OCI-LY7 (cell line): Measurements from ENCODE around the gene PLEK. TPM values are rescaled to one million over a fixed set of nuclear protein-coding genes. Genes with fewer than 3 reads are reported as not detected.
A peak's percentile ranks its signal among the peaks of the same experiment; 100 is the strongest.

Experiments used
- BruUV-seq: library from RNA; stranded (reverse); fragments of 400-500 nt; replicated peaks from 2 replicates; lab custom pipeline; 2021; lab: Mats Ljungman, UMichigan
- CTCF ChIA-PET: fragments of 300-600 bp; sonication (Branson Sonifier 250); formaldehyde crosslinking; loops from one replicate; lab custom pipeline; 2022; ENCODE audit warnings: antibody characterized with exemption; ENCODE audit not compliant: unreplicated experiment; lab: Charles Lee
- POLR2A ChIA-PET: fragments of 300-600 bp; sonication (Branson Sonifier 250); formaldehyde crosslinking; loops from one replicate; lab custom pipeline; 2022; ENCODE audit warnings: antibody characterized with exemption; lab: Charles Lee
- DNase-seq: peaks from one replicate; pipeline ENCODE4 v3.0.0-alpha.2; 2015; ENCODE audit warnings: low spot score
- H2AFZ ChIP-seq: fragments of 200-600 bp; sonication (generic), shearing (Covaris generic); 2 replicates; pipeline ENCODE4 v1.6.1; 2014; ENCODE audit warnings: mild to moderate bottlenecking, antibody characterized with exemption, low read length, moderate library complexity
- H3K27ac ChIP-seq: fragments of 200-600 bp; sonication (generic); 2 replicates; pipeline ENCODE4 v1.5.1; 2014; ENCODE audit warnings: mixed run types, low read depth, mild to moderate bottlenecking, moderate library complexity, low read length, inconsistent platforms; ENCODE audit not compliant: poor library complexity, severe bottlenecking
- H3K36me3 ChIP-seq: fragments of 200-600 bp; sonication (generic); 2 replicates; pipeline ENCODE4 v1.6.1; 2014; ENCODE audit warnings: mild to moderate bottlenecking, antibody characterized with exemption, low read length, moderate library complexity, mixed read lengths; ENCODE audit not compliant: insufficient read depth
- H3K4me1 ChIP-seq: fragments of 200-600 bp; sonication (generic); 2 replicates; pipeline ENCODE4 v1.5.1; 2014; ENCODE audit warnings: mild to moderate bottlenecking, low read length; ENCODE audit not compliant: insufficient read depth, poor library complexity, severe bottlenecking
- H3K4me2 ChIP-seq: fragments of 200-600 bp; sonication (generic); 2 replicates; pipeline ENCODE4 v1.6.1; 2014; ENCODE audit warnings: mild to moderate bottlenecking, low read length
- H3K4me3 ChIP-seq: fragments of 200-600 bp; sonication (generic); 2 replicates; pipeline ENCODE4 v1.5.1; 2014; ENCODE audit warnings: mild to moderate bottlenecking, low read depth, low read length; ENCODE audit not compliant: poor library complexity, severe bottlenecking
- H3K79me2 ChIP-seq: fragments of 200-600 bp; sonication (generic); 2 replicates; pipeline ENCODE4 v1.6.1; 2016; ENCODE audit warnings: low read depth, mild to moderate bottlenecking, low read length, moderate library complexity, mixed read lengths; ENCODE audit not compliant: insufficient read depth
- H3K9me2 ChIP-seq: fragments of 200-600 bp; sonication (generic); 2 replicates; pipeline ENCODE4 v1.6.1; 2016; ENCODE audit warnings: mild to moderate bottlenecking, low read length, mixed read lengths; ENCODE audit not compliant: insufficient read depth
- H3K9me3 ChIP-seq: fragments of 200-600 bp; sonication (generic); 2 replicates; pipeline ENCODE4 v1.6.1; 2014; ENCODE audit warnings: mild to moderate bottlenecking, mixed run types, low read length, mixed read lengths
- H4K20me1 ChIP-seq: fragments of 200-600 bp; sonication (generic); 2 replicates; pipeline ENCODE4 v1.6.1; 2014; ENCODE audit warnings: mild to moderate bottlenecking, antibody characterized with exemption, low read length, moderate library complexity, mixed read lengths; ENCODE audit not compliant: insufficient read depth
- CTCF ChIP-seq: fragments of 200-600 bp; sonication (generic); conservative IDR thresholded peaks from 2 replicates; pipeline ENCODE4 v1.5.1; 2014; ENCODE audit warnings: mild to moderate bottlenecking, antibody characterized with exemption, low read length, moderate library complexity, mixed read lengths
- EZH2phosphoT487 ChIP-seq: fragments of 200-600 bp; sonication (generic); IDR thresholded peaks from 2 replicates; pipeline ENCODE4 v1.6.1; 2018; ENCODE audit warnings: low read depth, borderline replicate concordance, mild to moderate bottlenecking, mixed run types, antibody characterized with exemption, low read length, moderate library complexity, mixed read lengths
- intact Hi-C: fragments of 100-400 bp; cut with micrococcal nuclease; formaldehyde crosslinking; loops from one replicate; pipeline ENCODE4 v1.10.0; 2022; ENCODE audit not compliant: unreplicated experiment
- total RNA-seq, 2 experiments: library from RNA; depleted of rRNA in 1 of 2; stranded (reverse); fragments of >200 nt in 1 of 2; shearing (Covaris generic) in 1 of 2; gene quantifications; 2 replicates each; pipeline ENCODE4 v1.2.3, GENCODE V29; 2014 to 2022

The PLEK gene
- total RNA-seq, 2 experiments from 2014 or later: 20.8 to 80.6 TPM

GRCh38 chr2:68428126-68428525 is 63.0 kb downstream of the PLEK start:
- Histone ChIP-seq H2AFZ (peak overlapping the region; percentile 93; the same call in 1 of the 2 replicates), H3K9me3 (peaks cover 10% of the 10 kb centered on the region; the same call in 1 of the 2 replicates), H4K20me1 (no peaks in the 10 kb centered on the region), H3K4me3 (no peak overlapping the region), H3K79me2 (no peaks in the 10 kb centered on the region), H3K36me3 (peaks cover 6% of the 10 kb centered on the region; the same call in 1 of the 2 replicates), H3K4me2 (peak overlapping the region; percentile 62), H3K4me1 (peaks cover 59% of the 10 kb centered on the region), H3K9me2 (no peaks in the 10 kb centered on the region), H3K27ac (peak overlapping the region; percentile 88)
- ChIA-PET POLR2A (interaction anchor here (0.6 to 7.6 kb wide), 8 partner anchors 8 to 1698 kb away, joined by 3 to 103 read pairs (median 6); partner anchors contain the start of gene ARHGAP25), CTCF (interaction anchor here (0.8 kb wide), 1 partner anchor 10 kb away, joined by 3 read pairs; no protein-coding TSS in a partner anchor)
- no peak for DNase-seq
- intact Hi-C loops: no loop called here
- BruUV-seq: no TSS peak
- TF ChIP-seq CTCF (no peak), EZH2phosphoT487 (no peak)

GRCh38 chr2:68428746-68429145 is 63.7 kb downstream of the PLEK start:
- Histone ChIP-seq H3K4me2 (peak overlapping the region; percentile 62; the same call in 1 of the 2 replicates), H3K27ac (peak overlapping the region; percentile 88), H3K79me2 (no peaks in the 10 kb centered on the region), H3K36me3 (peaks cover 6% of the 10 kb centered on the region; the same call in 1 of the 2 replicates), H2AFZ (peak overlapping the region; percentile 93; the same call in 1 of the 2 replicates), H3K4me1 (peaks cover 53% of the 10 kb centered on the region), H3K9me3 (peaks cover 10% of the 10 kb centered on the region; the same call in 1 of the 2 replicates), H3K4me3 (no peak overlapping the region), H4K20me1 (no peaks in the 10 kb centered on the region), H3K9me2 (no peaks in the 10 kb centered on the region)
- DNase-seq: no peak
- ChIA-PET POLR2A (interaction anchor here (0.6 to 7.6 kb wide), 9 partner anchors 8 to 1697 kb away, joined by 3 to 103 read pairs (median 5); partner anchors contain the start of gene ARHGAP25), CTCF (interaction anchor here (0.8 kb wide), 1 partner anchor 10 kb away, joined by 3 read pairs; no protein-coding TSS in a partner anchor)
- no TSS peak for BruUV-seq
- intact Hi-C loops: no loop called here
- TF ChIP-seq EZH2phosphoT487 (no peak), CTCF (no peak)

GRCh38 chr2:68429311-68429826 is 64.3 kb downstream of the PLEK start:
- H2AFZ ChIP-seq: no peak overlapping the region
- peaks cover 47% of the 10 kb centered on the region for H3K4me1 ChIP-seq
- H3K36me3 ChIP-seq: peaks cover 6% of the 10 kb centered on the region; the same call in 1 of the 2 replicates
- no peaks in the 10 kb centered on the region for H3K9me2 ChIP-seq
- no peak for TF ChIP-seq EZH2phosphoT487
- no peak for TF ChIP-seq CTCF
- H3K4me2 ChIP-seq: no peak overlapping the region
- POLR2A ChIA-PET: interaction anchor here (0.6 to 7.6 kb wide), 6 partner anchors 11 to 63 kb away, joined by 3 to 103 read pairs (median 6); no protein-coding TSS in a partner anchor
- H3K79me2 ChIP-seq: no peaks in the 10 kb centered on the region
- intact Hi-C loops: no loop called here
- no TSS peak for BruUV-seq
- no peak overlapping the region for H3K4me3 ChIP-seq
- no peak overlapping the region for H3K27ac ChIP-seq
- H3K9me3 ChIP-seq: peaks cover 14% of the 10 kb centered on the region; the same call in 1 of the 2 replicates
- no peaks in the 10 kb centered on the region for H4K20me1 ChIP-seq
- no peak for DNase-seq
- CTCF ChIA-PET: interaction anchor here (1.0 kb wide), 1 partner anchor 12 kb away, joined by 4 read pairs; no protein-coding TSS in a partner anchor
